Panc1 (cell line): ENCODE results near the gene PXN. TPM values are rescaled to one million over a fixed set of nuclear protein-coding genes. Genes with fewer than 3 reads are reported as not detected.

ENCODE experiments used
- ATAC-seq: fragments of 200-7000 bp; cut with Tn5 transposase; 2 replicates; pipeline ENCODE4 v1.9.1; 2020; ENCODE audit warnings: mild to moderate bottlenecking, moderate library complexity
- BruUV-seq: library from RNA; stranded (reverse); fragments of 400-500 nt; replicated peaks from 2 replicates; lab custom pipeline; 2021; lab: Mats Ljungman, UMichigan
- CTCF ChIA-PET: fragments of 300-600 bp; sonication (Branson Sonifier 250); formaldehyde crosslinking; loops from one replicate; lab custom pipeline; 2022; ENCODE audit warnings: antibody characterized with exemption; lab: Charles Lee
- POLR2A ChIA-PET: fragments of 300-600 bp; sonication (Branson Sonifier 250); formaldehyde crosslinking; loops from one replicate; lab custom pipeline; 2022; ENCODE audit warnings: antibody characterized with exemption; lab: Charles Lee
- DNase-seq: peaks from one replicate; pipeline ENCODE4 v3.0.0-alpha.2; 2010; ENCODE audit warnings: low read depth, low spot score
- H3K27ac ChIP-seq: 2 replicates; pipeline ENCODE4 v1.5.1; 2011; ENCODE audit warnings: mild to moderate bottlenecking, low read length, inconsistent platforms
- H3K27me3 ChIP-seq: fragments of 200-500 bp; sonication (Bioruptor generic); 2 replicates; pipeline ENCODE4 v1.6.0; 2014; ENCODE audit warnings: low read length, inconsistent platforms; ENCODE audit not compliant: control insufficient read depth, insufficient read depth
- H3K36me3 ChIP-seq: fragments of 200-500 bp; sonication (Bioruptor generic); 2 replicates; pipeline ENCODE4 v1.5.1; 2014; ENCODE audit warnings: inconsistent platforms, mild to moderate bottlenecking, low read length, moderate library complexity; ENCODE audit not compliant: control insufficient read depth, insufficient read depth
- H3K4me1 ChIP-seq: 2 replicates; pipeline ENCODE4 v1.5.1; 2011; ENCODE audit warnings: inconsistent platforms, mild to moderate bottlenecking, low read length, moderate library complexity; ENCODE audit not compliant: control insufficient read depth, insufficient read depth
- H3K4me3 ChIP-seq, 2 experiments: 2 replicates each; pipeline ENCODE4 v1.5.1; 2011 to 2012; ENCODE audit warnings: low read depth in 2 of 2, low read length in 2 of 2, mild to moderate bottlenecking in 2 of 2, inconsistent platforms in 1 of 2, moderate library complexity in 1 of 2
- H3K9me3 ChIP-seq: fragments of 200-500 bp; sonication (Bioruptor generic); 2 replicates; pipeline ENCODE4 v1.5.1; 2014; ENCODE audit warnings: low read depth, mild to moderate bottlenecking, inconsistent platforms, low read length, moderate library complexity; ENCODE audit not compliant: control insufficient read depth, insufficient read depth
- POLR2AphosphoS5 ChIP-seq: IDR thresholded peaks from 2 replicates; pipeline ENCODE4 v1.6.1; 2012; ENCODE audit warnings: mild to moderate bottlenecking, low read depth, low read length, moderate library complexity
- REST ChIP-seq, 2 experiments: IDR thresholded peaks; 2 replicates each; pipeline ENCODE4 v1.6.1; 2011 to 2012; ENCODE audit warnings: low read depth in 2 of 2, control low read depth in 1 of 2, low read length in 1 of 2, mild to moderate bottlenecking in 1 of 2, moderate library complexity in 1 of 2; ENCODE audit not compliant: insufficient read depth in 1 of 2
- SIN3A ChIP-seq: IDR thresholded peaks from 2 replicates; pipeline ENCODE4 v1.6.1; 2012; ENCODE audit warnings: low read depth, mild to moderate bottlenecking, low read length, moderate library complexity, borderline replicate concordance; ENCODE audit not compliant: insufficient read depth
- TCF7L2 ChIP-seq: IDR thresholded peaks from 2 replicates; pipeline ENCODE4 v1.6.1; 2011; ENCODE audit warnings: mild to moderate bottlenecking, low read depth, low read length, inconsistent platforms
- in situ Hi-C: cut with HindIII; loops from 2 replicates; pipeline ENCODE4 v1.10.0; 2016; ENCODE audit warnings: low sequenced_read_pairs, low pct_unique_long_range_greater_than_20kb
- intact Hi-C: fragments of 100-400 bp; cut with micrococcal nuclease; formaldehyde crosslinking; loops from one replicate; pipeline ENCODE4 v1.10.0; 2022; ENCODE audit not compliant: unreplicated experiment
- total RNA-seq: library from RNA; stranded (reverse); gene quantifications from one replicate; pipeline ENCODE4 v1.2.1, GENCODE V29; 2021; ENCODE audit not compliant: unreplicated experiment
- TF ChIP-seq, protein P1 (sequence below): fragments of 450-650 bp; IDR thresholded peaks from 2 replicates; pipeline ENCODE4 v1.5.1; 2017; ENCODE audit warnings: mild to moderate bottlenecking

The PXN gene
- total RNA-seq, 1 experiment from 2014 or later = 484 TPM

- Histone ChIP-seq H3K36me3 (peaks cover 13% of the 10 kb centered on the region), H3K27me3 (no peaks in the 10 kb centered on the region), H3K4me1 (no peaks in the 10 kb centered on the region; the same call in none of the 2 replicates), H3K9me3 (no peaks in the 10 kb centered on the region), H3K4me3 (no peak overlapping the region), H3K27ac (no peak overlapping the region)
- intact Hi-C loops = no loop called here
- DNase-seq (no peak), ATAC-seq (no peak)
- CTCF ChIA-PET = no interaction called here
- in situ Hi-C loops = no loop called here
- TF ChIP-seq REST (IDR thresholded peaks at IDR 0.05; ENCODE audit: insufficient read depth in 1 of 2, low read depth in 2 of 2, low read length in 1 of 2) (no peak), POLR2AphosphoS5 (no peak), SIN3A (no peak), TCF7L2 (no peak)
- TF ChIP-seq, protein P1, sequence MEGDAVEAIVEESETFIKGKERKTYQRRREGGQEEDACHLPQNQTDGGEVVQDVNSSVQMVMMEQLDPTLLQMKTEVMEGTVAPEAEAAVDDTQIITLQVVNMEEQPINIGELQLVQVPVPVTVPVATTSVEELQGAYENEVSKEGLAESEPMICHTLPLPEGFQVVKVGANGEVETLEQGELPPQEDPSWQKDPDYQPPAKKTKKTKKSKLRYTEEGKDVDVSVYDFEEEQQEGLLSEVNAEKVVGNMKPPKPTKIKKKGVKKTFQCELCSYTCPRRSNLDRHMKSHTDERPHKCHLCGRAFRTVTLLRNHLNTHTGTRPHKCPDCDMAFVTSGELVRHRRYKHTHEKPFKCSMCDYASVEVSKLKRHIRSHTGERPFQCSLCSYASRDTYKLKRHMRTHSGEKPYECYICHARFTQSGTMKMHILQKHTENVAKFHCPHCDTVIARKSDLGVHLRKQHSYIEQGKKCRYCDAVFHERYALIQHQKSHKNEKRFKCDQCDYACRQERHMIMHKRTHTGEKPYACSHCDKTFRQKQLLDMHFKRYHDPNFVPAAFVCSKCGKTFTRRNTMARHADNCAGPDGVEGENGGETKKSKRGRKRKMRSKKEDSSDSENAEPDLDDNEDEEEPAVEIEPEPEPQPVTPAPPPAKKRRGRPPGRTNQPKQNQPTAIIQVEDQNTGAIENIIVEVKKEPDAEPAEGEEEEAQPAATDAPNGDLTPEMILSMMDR = no peak
- TSS peak; percentile 37 for BruUV-seq
- POLR2A ChIA-PET = no interaction called here
These were observed 78.9 kb downstream of the PXN start for GRCh38 chr12:120186654-120187053.

- no peaks in the 10 kb centered on the region for H3K9me3 ChIP-seq
- DNase-seq (no peak), ATAC-seq (no peak)
- intact Hi-C loops (no loop called here), in situ Hi-C loops (no loop called here)
- no peaks in the 10 kb centered on the region for H3K27me3 ChIP-seq
- no peak overlapping the region for H3K27ac ChIP-seq
- H3K4me3 ChIP-seq = no peak overlapping the region
- POLR2A ChIA-PET = no interaction called here
- no peaks in the 10 kb centered on the region for H3K4me1 ChIP-seq
- TF ChIP-seq POLR2AphosphoS5 (no peak), REST (IDR thresholded peaks at IDR 0.05; ENCODE audit: insufficient read depth in 1 of 2, low read depth in 2 of 2, low read length in 1 of 2) (no peak), TCF7L2 (no peak), SIN3A (no peak)
- TF ChIP-seq, protein P1 = no peak
- H3K36me3 ChIP-seq = peaks cover 10% of the 10 kb centered on the region
- CTCF ChIA-PET = no interaction called here
- no TSS peak for BruUV-seq
These were observed 82.3 kb downstream of the PXN start for GRCh38 chr12:120183211-120183631.
